ENCODE results near the gene MIPEP.

GRCh38 chr13:23760000-23760399 lies 129.2 kb downstream of the MIPEP start:
- TF ChIP-seq EZH2 (IDR thresholded peaks at IDR 0.05; ENCODE audit: borderline replicate concordance, insufficient read depth, low read length, poor library complexity, severe bottlenecking) (no peak), POLR2AphosphoS5 (IDR thresholded peaks at IDR 0.05) (no peak)

All from neural cell (in vitro differentiated cells).